ENCODE data around the gene CSRNP3.

CSRNP3 gene

DNA sequence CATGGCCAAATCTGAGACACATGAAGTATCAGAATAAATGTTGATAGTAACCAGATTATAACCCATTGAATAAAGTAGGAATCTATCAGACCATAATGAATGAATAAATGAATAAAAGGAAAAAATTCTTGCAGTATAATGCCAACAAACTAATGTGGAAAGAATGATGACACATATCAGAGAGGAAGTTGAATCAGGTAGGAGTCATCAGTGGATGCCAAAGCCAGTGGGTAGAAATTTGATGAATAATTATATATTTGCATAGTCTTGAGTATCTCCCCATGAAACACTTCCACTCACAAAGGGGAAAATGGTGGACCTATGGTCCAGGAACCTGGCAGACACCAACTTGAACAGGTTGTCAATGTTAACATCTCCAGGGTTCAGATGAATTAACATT lies 255.9 kb downstream of the CSRNP3 start:
- Histone ChIP-seq H3K4me3 (ENCODE audit: low read depth in 1 of 2, low read length in 2 of 2) (no peak overlapping the region), H3K27me3 (ENCODE audit: low read depth, low read length) (no peaks in the 10 kb centered on the region), H3K27ac (ENCODE audit: low read length) (no peak overlapping the region), H3K9me3 (ENCODE audit: control insufficient read depth in 1 of 2, low read length in 2 of 2) (no peaks in the 10 kb centered on the region), H3K4me1 (ENCODE audit: control insufficient read depth in 1 of 2, insufficient read depth in 2 of 2, low read length in 2 of 2) (no peaks in the 10 kb centered on the region), H3K36me3 (ENCODE audit: control insufficient read depth in 1 of 2, insufficient read depth in 2 of 2, low read length in 2 of 2) (no peaks in the 10 kb centered on the region)

Data from muscle layer of duodenum (tissue), 2 donors.